Osteocyte (in vitro differentiated cells): ENCODE measurements around the gene DIAPH1. TPM values are rescaled to one million over a fixed set of nuclear protein-coding genes. Genes with fewer than 3 reads are reported as not detected.
A peak's percentile ranks its signal among the peaks of the same experiment; 100 is the strongest.

ENCODE experiments used
- DNase-seq: peaks from one replicate; pipeline ENCODE4 v3.0.0; 2021; ENCODE audit warnings: mixed read lengths; ENCODE audit not compliant: unreplicated experiment; ENCODE audit errors: extremely low spot score
- H3K27ac Mint-ChIP-seq: one replicate; pipeline ENCODE4 v1.8.0; 2021; ENCODE audit warnings: mild to moderate bottlenecking, mixed read lengths; ENCODE audit not compliant: unreplicated experiment
- H3K27me3 Mint-ChIP-seq: one replicate; pipeline ENCODE4 v1.8.0; 2021; ENCODE audit warnings: mixed read lengths; ENCODE audit not compliant: unreplicated experiment
- H3K36me3 Mint-ChIP-seq: one replicate; pipeline ENCODE4 v1.8.0; 2021; ENCODE audit warnings: mixed read lengths; ENCODE audit not compliant: unreplicated experiment
- H3K4me1 Mint-ChIP-seq: one replicate; pipeline ENCODE4 v1.8.0; 2021; ENCODE audit warnings: mixed read lengths; ENCODE audit not compliant: unreplicated experiment
- H3K4me3 Mint-ChIP-seq: one replicate; pipeline ENCODE4 v1.8.0; 2021; ENCODE audit warnings: mild to moderate bottlenecking, moderate library complexity, mixed read lengths; ENCODE audit not compliant: unreplicated experiment
- H3K9me3 Mint-ChIP-seq: one replicate; pipeline ENCODE4 v1.8.0; 2021; ENCODE audit warnings: mixed read lengths; ENCODE audit not compliant: unreplicated experiment
- CTCF ChIP-seq: fragments of 200-600 bp; sonication (generic); IDR thresholded peaks from 2 replicates; pipeline ENCODE4 v1.5.0; 2021; ENCODE audit warnings: antibody characterized with exemption, mild to moderate bottlenecking, moderate library complexity
- total RNA-seq: library from RNA; stranded (reverse); gene quantifications from 2 replicates; pipeline ENCODE4 v1.2.1, GENCODE V29; 2021

Gene DIAPH1
- total RNA-seq, 1 donor from 2014 or later = 50.9 TPM

- Mint-ChIP-seq H3K4me3 (no peak overlapping the region), H3K4me1 (peaks cover 26% of the 10 kb centered on the region), H3K9me3 (no peaks in the 10 kb centered on the region), H3K27me3 (no peaks in the 10 kb centered on the region), H3K36me3 (peaks cover 13% of the 10 kb centered on the region), H3K27ac (peak overlapping the region; percentile 99)
- DNase-seq = no peak
- TF ChIP-seq CTCF = peak; percentile 4
These were observed 60.6 kb downstream of the DIAPH1 start for GRCh38 chr5:141558150-141558549.

GRCh38 chr5:141557681-141558136 is 61.1 kb downstream of the DIAPH1 start:
- DNase-seq = peak; percentile 93
- Mint-ChIP-seq H3K9me3 (no peaks in the 10 kb centered on the region), H3K4me3 (peak overlapping the region; percentile 36), H3K4me1 (peaks cover 26% of the 10 kb centered on the region), H3K36me3 (peaks cover 10% of the 10 kb centered on the region), H3K27me3 (no peaks in the 10 kb centered on the region), H3K27ac (peak overlapping the region; percentile 99)
- peak; percentile 89 for TF ChIP-seq CTCF

- H3K27me3 Mint-ChIP-seq = no peaks in the 10 kb centered on the region
- no peaks in the 10 kb centered on the region for H3K4me1 Mint-ChIP-seq
- H3K36me3 Mint-ChIP-seq = peaks cover 37% of the 10 kb centered on the region
- no peak for TF ChIP-seq CTCF
- H3K27ac Mint-ChIP-seq = no peak overlapping the region
- H3K4me3 Mint-ChIP-seq = no peak overlapping the region
- no peak for DNase-seq
- peaks cover 23% of the 10 kb centered on the region for H3K9me3 Mint-ChIP-seq
These were observed 70.9 kb downstream of the DIAPH1 start for GRCh38 chr5:141547921-141548320.

- H3K27ac Mint-ChIP-seq = no peak overlapping the region
- H3K4me3 Mint-ChIP-seq = no peak overlapping the region
- no peaks in the 10 kb centered on the region for H3K27me3 Mint-ChIP-seq
- no peak for TF ChIP-seq CTCF
- DNase-seq = no peak
- H3K9me3 Mint-ChIP-seq = peaks cover 23% of the 10 kb centered on the region
- peaks cover 37% of the 10 kb centered on the region for H3K36me3 Mint-ChIP-seq
- no peaks in the 10 kb centered on the region for H3K4me1 Mint-ChIP-seq
These were observed 71.3 kb downstream of the DIAPH1 start for GRCh38 chr5:141547488-141547887.

- H3K4me1 Mint-ChIP-seq = no peaks in the 10 kb centered on the region
- H3K36me3 Mint-ChIP-seq = peaks cover 18% of the 10 kb centered on the region
- H3K27ac Mint-ChIP-seq = no peak overlapping the region
- no peak for TF ChIP-seq CTCF
- H3K4me3 Mint-ChIP-seq = no peak overlapping the region
- no peak for DNase-seq
- peaks cover 15% of the 10 kb centered on the region for H3K9me3 Mint-ChIP-seq
- no peaks in the 10 kb centered on the region for H3K27me3 Mint-ChIP-seq
These were observed 75.7 kb downstream of the DIAPH1 start for GRCh38 chr5:141543053-141543452.
